HCT116 (cell line): ENCODE measurements around the gene MCF2L2. TPM values are rescaled to one million over a fixed set of nuclear protein-coding genes. Genes with fewer than 3 reads are reported as not detected.

ENCODE experiments used
- ATAC-seq: fragments of 200-7000 bp; cut with Tn5 transposase; 2 replicates; pipeline ENCODE4 v1.9.1; 2020; ENCODE audit warnings: mild to moderate bottlenecking, moderate library complexity
- BruUV-seq: library from RNA; stranded (reverse); fragments of 400-500 nt; replicated peaks from 2 replicates; lab custom pipeline; 2021; lab: Mats Ljungman, UMichigan
- CTCF ChIA-PET: fragments of 300-600 bp; sonication (Branson Sonifier 250); formaldehyde crosslinking; loops from one replicate; lab custom pipeline; 2021; ENCODE audit warnings: antibody characterized with exemption; lab: Charles Lee
- POLR2A ChIA-PET: fragments of 300-600, 350-600 bp; sonication (Branson Sonifier 250); formaldehyde crosslinking; loops from one replicate; lab custom pipeline; 2021; ENCODE audit warnings: antibody characterized with exemption; lab: Charles Lee
- RAD21 ChIA-PET, 2 experiments: fragments of 300-600 bp; sonication (Branson Sonifier 250); formaldehyde crosslinking; loops; one replicate each; lab custom pipeline; 2023; ENCODE audit warnings: low total read pairs in 2 of 2; ENCODE audit not compliant: uncharacterized antibody in 2 of 2, unreplicated experiment in 2 of 2, low non-redundant PET in 1 of 2; lab: Charles Lee
- DNase-seq: peaks from one replicate; pipeline ENCODE4 v3.0.0-alpha.2; 2010; ENCODE audit warnings: low read depth, low spot score
- H2AFZ ChIP-seq: fragments of 200-600 bp; shearing (Covaris generic), sonication (generic); 2 replicates; pipeline ENCODE4 v1.6.1; 2017; ENCODE audit warnings: low read depth, mixed run types, mixed read lengths, antibody characterized with exemption, low read length; ENCODE audit not compliant: poor library complexity, severe bottlenecking
- H3K27ac ChIP-seq: 2 replicates; pipeline ENCODE4 v1.5.1; 2012; ENCODE audit warnings: low read depth, low read length
- H3K27me3 ChIP-seq: fragments of 200-600 bp; sonication (generic); 2 replicates; pipeline ENCODE4 v1.6.1; 2016; ENCODE audit warnings: mixed run types, low read length, mixed read lengths; ENCODE audit not compliant: insufficient read depth
- H3K36me3 ChIP-seq, 2 experiments: fragments of 200-500 bp in 1 of 2; fragments of 200-600 bp in 1 of 2; sonication (Bioruptor generic) in 1 of 2; sonication (generic) in 1 of 2; 2 replicates each; pipeline versions ENCODE4 v1.5.1 to v1.6.1; 2014 to 2016; ENCODE audit warnings: low read length in 2 of 2, inconsistent platforms in 1 of 2, mixed read lengths in 1 of 2, mixed run types in 1 of 2; ENCODE audit not compliant: insufficient read depth in 2 of 2, control insufficient read depth in 1 of 2
- H3K4me1 ChIP-seq, 2 experiments: fragments of 200-600 bp in 1 of 2; sonication (generic) in 1 of 2; 2 replicates each; pipeline versions ENCODE4 v1.5.1 to v1.6.1; 2012 to 2017; ENCODE audit warnings: low read length in 2 of 2, inconsistent platforms in 1 of 2, mild to moderate bottlenecking in 1 of 2, mixed read lengths in 1 of 2, mixed run types in 1 of 2, moderate library complexity in 1 of 2; ENCODE audit not compliant: insufficient read depth in 2 of 2, control insufficient read depth in 1 of 2
- H3K4me2 ChIP-seq: fragments of 200-600 bp; sonication (generic); 2 replicates; pipeline ENCODE4 v1.6.1; 2017; ENCODE audit warnings: mixed run types, low read length, mixed read lengths
- H3K4me3 ChIP-seq, 2 experiments: fragments of 200-600 bp in 1 of 2; sonication (generic) in 1 of 2; replicated peaks in 1 of 2; 2 replicates each; pipeline ENCODE4 v1.5.1; 2011 to 2016; ENCODE audit warnings: low read length in 2 of 2, control low read depth in 1 of 2, low read depth in 1 of 2, mild to moderate bottlenecking in 1 of 2, mixed read lengths in 1 of 2, mixed run types in 1 of 2
- H3K79me2 ChIP-seq: fragments of 200-600 bp; sonication (generic); 2 replicates; pipeline ENCODE4 v1.6.1; 2017; ENCODE audit warnings: mild to moderate bottlenecking, mixed run types, low read length, moderate library complexity, mixed read lengths; ENCODE audit not compliant: insufficient read depth
- H3K9ac ChIP-seq: fragments of 200-600 bp; sonication (generic); 2 replicates; pipeline ENCODE4 v1.6.1; 2016; ENCODE audit warnings: low read length, mixed read lengths
- H3K9me2 ChIP-seq: fragments of 200-600 bp; sonication (generic), shearing (Covaris generic); 2 replicates; pipeline ENCODE4 v1.6.1; 2017; ENCODE audit warnings: mixed run types, mild to moderate bottlenecking, moderate library complexity; ENCODE audit not compliant: insufficient read depth
- H3K9me3 ChIP-seq, 2 experiments: fragments of 200-500 bp in 1 of 2; fragments of 200-600 bp in 1 of 2; sonication (Bioruptor generic) in 1 of 2; sonication (generic) in 1 of 2; 2 replicates each; pipeline ENCODE4 v1.6.1; 2014 to 2017; ENCODE audit warnings: low read length in 2 of 2, mixed read lengths in 2 of 2, inconsistent platforms in 1 of 2, low read depth in 1 of 2, mild to moderate bottlenecking in 1 of 2, mixed run types in 1 of 2, moderate library complexity in 1 of 2; ENCODE audit not compliant: control insufficient read depth in 1 of 2, insufficient read depth in 1 of 2
- H4K20me1 ChIP-seq: fragments of 200-600 bp; sonication (generic), shearing (Covaris generic); 2 replicates; pipeline ENCODE4 v1.6.1; 2017; ENCODE audit warnings: mixed run types, mild to moderate bottlenecking, moderate library complexity; ENCODE audit not compliant: insufficient read depth
- CBX3 ChIP-seq: IDR thresholded peaks from 2 replicates; pipeline ENCODE4 v1.6.1; 2012; ENCODE audit warnings: low read depth
- CTCF ChIP-seq, 3 experiments: fragments of 200-600 bp in 1 of 3; sonication (generic) in 1 of 3; IDR thresholded peaks in 2 of 3; conservative IDR thresholded peaks in 1 of 3; 2 replicates each; pipeline ENCODE4 v1.5.1; 2012 to 2017; ENCODE audit warnings: low read depth in 2 of 3, low read length in 2 of 3, antibody characterized with exemption in 1 of 3, borderline replicate concordance in 1 of 3, control low read depth in 1 of 3, mild to moderate bottlenecking in 1 of 3, mixed read lengths in 1 of 3, mixed run types in 1 of 3, moderate library complexity in 1 of 3; ENCODE audit not compliant: insufficient read depth in 1 of 3
- EGR1 ChIP-seq: IDR thresholded peaks from 2 replicates; pipeline ENCODE4 v1.6.1; 2012; ENCODE audit warnings: low read depth
- ELF1 ChIP-seq: IDR thresholded peaks from 2 replicates; pipeline ENCODE4 v1.6.1; 2012; ENCODE audit warnings: low read depth, borderline replicate concordance
- EZH2phosphoT487 ChIP-seq: fragments of 200-600 bp; IDR thresholded peaks from 2 replicates; pipeline ENCODE4 v1.6.1; 2018; ENCODE audit warnings: antibody characterized with exemption, borderline replicate concordance
- JUND ChIP-seq: IDR thresholded peaks from 2 replicates; pipeline ENCODE4 v1.6.1; 2012
- MAX ChIP-seq: IDR thresholded peaks from 2 replicates; pipeline ENCODE4 v1.6.1; 2012
- POLR2A ChIP-seq: IDR thresholded peaks from 2 replicates; pipeline ENCODE4 v1.7.0; 2011; ENCODE audit warnings: borderline replicate concordance; ENCODE audit not compliant: insufficient read depth, insufficient read length; ENCODE audit errors: extremely low read depth
- RAD21 ChIP-seq: IDR thresholded peaks from 2 replicates; pipeline ENCODE4 v1.6.1; 2012; ENCODE audit warnings: low read depth, mild to moderate bottlenecking
- SIN3A ChIP-seq: IDR thresholded peaks from 2 replicates; pipeline ENCODE4 v1.6.1; 2012; ENCODE audit warnings: low read depth
- SRF ChIP-seq: IDR thresholded peaks from 2 replicates; pipeline ENCODE4 v1.6.1; 2012; ENCODE audit warnings: low read depth
- TCF7L2 ChIP-seq: IDR thresholded peaks from 2 replicates; pipeline ENCODE4 v1.7.0; 2011; ENCODE audit warnings: borderline replicate concordance, inconsistent platforms; ENCODE audit not compliant: insufficient read depth, insufficient read length; ENCODE audit errors: extremely low read depth
- YY1 ChIP-seq: IDR thresholded peaks from 2 replicates; pipeline ENCODE4 v1.6.1; 2011; ENCODE audit warnings: low read length, low read depth, moderate library complexity, mild to moderate bottlenecking; ENCODE audit not compliant: insufficient replicate concordance; ENCODE audit errors: extremely low read depth
- ZFX ChIP-seq: fragments of 450-650 bp; IDR thresholded peaks from 2 replicates; pipeline ENCODE4 v1.6.1; 2017
- ZNF274 ChIP-seq: fragments of 200-500 bp; sonication (Bioruptor generic); IDR thresholded peaks from 2 replicates; pipeline ENCODE4 v1.6.1; 2014; ENCODE audit warnings: mild to moderate bottlenecking, low read depth, low read length, inconsistent platforms
- intact Hi-C: fragments of 100-400 bp; cut with micrococcal nuclease; formaldehyde crosslinking; loops from 2 replicates; pipeline ENCODE4 v1.10.0; 2022
- total RNA-seq: library from RNA; stranded (reverse); gene quantifications from one replicate; pipeline ENCODE4 v1.2.1, GENCODE V29; 2021; ENCODE audit not compliant: unreplicated experiment
- TF ChIP-seq, protein P1 (sequence below): IDR thresholded peaks from 2 replicates; pipeline ENCODE4 v1.6.1; 2012; ENCODE audit warnings: low read depth

Gene MCF2L2
- total RNA-seq, 1 experiment from 2014 or later = 1.5 TPM

DNA sequence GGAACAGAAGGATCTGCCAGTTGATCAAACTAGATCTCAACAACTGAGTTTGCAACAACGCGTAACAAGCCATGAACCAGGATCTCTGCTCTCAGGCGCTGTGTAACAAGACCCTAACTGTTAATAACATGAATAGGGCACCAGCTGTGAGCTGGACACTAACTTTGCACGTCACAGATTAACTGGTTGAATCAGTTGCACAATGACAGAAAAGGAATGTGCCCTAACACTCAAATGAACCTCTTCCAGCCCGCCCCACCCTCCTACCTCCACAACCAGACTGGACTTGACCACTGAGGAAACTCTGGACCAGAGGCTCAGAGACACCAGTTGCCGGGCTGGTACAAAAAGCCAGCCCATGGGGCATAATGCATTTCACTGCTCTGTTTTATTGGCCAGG, 34.3 kb downstream of the MCF2L2 start:
- RAD21 ChIA-PET = no interaction called here
- BruUV-seq = no TSS peak
- DNase-seq = no peak
- Histone ChIP-seq H3K36me3 (no peaks in the 10 kb centered on the region), H4K20me1 (no peaks in the 10 kb centered on the region), H2AFZ (no peak overlapping the region), H3K79me2 (no peaks in the 10 kb centered on the region), H3K4me1 (no peaks in the 10 kb centered on the region), H3K9ac (no peak overlapping the region), H3K4me2 (no peak overlapping the region), H3K27me3 (peaks cover 4% of the 10 kb centered on the region; the same call in 1 of the 2 replicates), H3K9me3 (no peaks in the 10 kb centered on the region), H3K27ac (no peak overlapping the region), H3K9me2 (no peaks in the 10 kb centered on the region)
- CTCF ChIA-PET = no interaction called here
- intact Hi-C loops = no loop called here
- POLR2A ChIA-PET = no interaction called here
- ATAC-seq = no peak
- TF ChIP-seq JUND (no peak), POLR2A (no peak), SIN3A (no peak), SRF (no peak), ZNF274 (no peak), EGR1 (no peak), EZH2phosphoT487 (no peak), ELF1 (no peak), ZFX (no peak), CTCF (IDR thresholded peaks at IDR 0.05 in 2 of 3, conservative IDR thresholded peaks at IDR 0.05 in 1 of 3; ENCODE audit: borderline replicate concordance in 1 of 3, insufficient read depth in 1 of 3, low read depth in 2 of 3, low read length in 2 of 3) (no peak), YY1 (no peak), MAX (no peak), RAD21 (no peak), CBX3 (no peak), TCF7L2 (no peak)
- TF ChIP-seq, protein P1, sequence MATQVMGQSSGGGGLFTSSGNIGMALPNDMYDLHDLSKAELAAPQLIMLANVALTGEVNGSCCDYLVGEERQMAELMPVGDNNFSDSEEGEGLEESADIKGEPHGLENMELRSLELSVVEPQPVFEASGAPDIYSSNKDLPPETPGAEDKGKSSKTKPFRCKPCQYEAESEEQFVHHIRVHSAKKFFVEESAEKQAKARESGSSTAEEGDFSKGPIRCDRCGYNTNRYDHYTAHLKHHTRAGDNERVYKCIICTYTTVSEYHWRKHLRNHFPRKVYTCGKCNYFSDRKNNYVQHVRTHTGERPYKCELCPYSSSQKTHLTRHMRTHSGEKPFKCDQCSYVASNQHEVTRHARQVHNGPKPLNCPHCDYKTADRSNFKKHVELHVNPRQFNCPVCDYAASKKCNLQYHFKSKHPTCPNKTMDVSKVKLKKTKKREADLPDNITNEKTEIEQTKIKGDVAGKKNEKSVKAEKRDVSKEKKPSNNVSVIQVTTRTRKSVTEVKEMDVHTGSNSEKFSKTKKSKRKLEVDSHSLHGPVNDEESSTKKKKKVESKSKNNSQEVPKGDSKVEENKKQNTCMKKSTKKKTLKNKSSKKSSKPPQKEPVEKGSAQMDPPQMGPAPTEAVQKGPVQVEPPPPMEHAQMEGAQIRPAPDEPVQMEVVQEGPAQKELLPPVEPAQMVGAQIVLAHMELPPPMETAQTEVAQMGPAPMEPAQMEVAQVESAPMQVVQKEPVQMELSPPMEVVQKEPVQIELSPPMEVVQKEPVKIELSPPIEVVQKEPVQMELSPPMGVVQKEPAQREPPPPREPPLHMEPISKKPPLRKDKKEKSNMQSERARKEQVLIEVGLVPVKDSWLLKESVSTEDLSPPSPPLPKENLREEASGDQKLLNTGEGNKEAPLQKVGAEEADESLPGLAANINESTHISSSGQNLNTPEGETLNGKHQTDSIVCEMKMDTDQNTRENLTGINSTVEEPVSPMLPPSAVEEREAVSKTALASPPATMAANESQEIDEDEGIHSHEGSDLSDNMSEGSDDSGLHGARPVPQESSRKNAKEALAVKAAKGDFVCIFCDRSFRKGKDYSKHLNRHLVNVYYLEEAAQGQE = no peak
- TF ChIP-seq, all 23 proteins: peak for 0
- H3K4me3 ChIP-seq = no peak overlapping the region
